Stomach (tissue), 9 donors: Measurements from ENCODE around the gene PDLIM5. TPM values are rescaled to one million over a fixed set of nuclear protein-coding genes. Genes with fewer than 3 reads are reported as not detected.

ENCODE experiments used
- DNase-seq, 2 donors: peaks; one replicate each; pipeline versions ENCODE4 v3.0.0 to v3.0.0-alpha.2; 2013 to 2019
- H3K27ac ChIP-seq, 5 donors: fragments of 200-600 bp in 4 of 5; sonication (generic) in 4 of 5; one replicate each; pipeline ENCODE4 v1.5.1; 2013 to 2019; ENCODE audit warnings: mild to moderate bottlenecking in 1 of 5, moderate library complexity in 1 of 5
- H3K27me3 ChIP-seq, 3 donors: fragments of 200-600 bp; sonication (generic); one replicate each; pipeline ENCODE4 v1.5.1; 2017 to 2019; ENCODE audit warnings: mixed run types in 1 of 3
- H3K36me3 ChIP-seq, 4 donors: fragments of 200-600 bp; sonication (generic); 1 replicate in 3 of 4; 2 replicates in 1 of 4; pipeline ENCODE4 v1.5.1; 2016 to 2019
- H3K4me1 ChIP-seq, 4 donors: fragments of 200-600 bp; sonication (generic); one replicate each; pipeline ENCODE4 v1.5.1; 2016 to 2019
- H3K4me3 ChIP-seq, 4 donors: fragments of 200-600 bp; sonication (generic) in 3 of 4; one replicate each; pipeline ENCODE4 v1.5.1; 2016 to 2019; ENCODE audit warnings: mild to moderate bottlenecking in 1 of 4
- H3K9me3 ChIP-seq, 4 donors: fragments of 200-600 bp; sonication (generic); one replicate each; pipeline ENCODE4 v1.5.1; 2016 to 2019
- CTCF ChIP-seq, 7 experiments: fragments of 450-650 bp in 4 of 7; fragments of 200-600 bp in 3 of 7; sonication (generic) in 3 of 7; IDR thresholded peaks; one replicate each; pipeline ENCODE4 v1.5.1; 2016 to 2019; ENCODE audit warnings: antibody characterized with exemption in 7 of 7, control low read depth in 2 of 7, mild to moderate bottlenecking in 1 of 7
- EP300 ChIP-seq: sonication (generic); formaldehyde crosslinking; IDR thresholded peaks from one replicate; pipeline ENCODE4 v1.6.1; 2017; ENCODE audit warnings: antibody characterized with exemption
- POLR2A ChIP-seq, 4 donors: fragments of 450-650 bp; IDR thresholded peaks; one replicate each; pipeline ENCODE4 v1.6.1; 2016; ENCODE audit warnings: antibody characterized with exemption in 4 of 4, control low read depth in 2 of 4, mild to moderate bottlenecking in 1 of 4, moderate library complexity in 1 of 4
- POLR2AphosphoS5 ChIP-seq, 3 donors: sonication (generic); formaldehyde crosslinking; IDR thresholded peaks; one replicate each; pipeline ENCODE4 v1.6.1; 2016; ENCODE audit warnings: antibody characterized with exemption in 3 of 3
- WGBS, 5 donors: extraction: QIAGEN DNeasy Blood & Tissue Kit in 3 of 5; methylation state at CpG; one replicate each; pipeline versions ENCODE4 v1.1.5 to v1.1.7; 2013 to 2018; 5-methylcytosine and 5-hydroxymethylcytosine counted together
- intact Hi-C: fragments of 100-400 bp; cut with DNase I; formaldehyde crosslinking; loops from one replicate; pipeline ENCODE4 v1.15.1; 2023; ENCODE audit warnings: low total_unique reads
- polyA plus RNA-seq, 3 donors: library from polyadenylated mRNA; stranded (reverse); fragments of 200-250 nt; gene quantifications; one replicate each; pipeline ENCODE4 v1.2.3, GENCODE V29; 2013
- total RNA-seq, 5 donors: library from RNA; depleted of rRNA; stranded (reverse); fragments of >200 nt; gene quantifications; one replicate each; pipeline versions ENCODE4 v1.1.0 to v1.2.3, GENCODE V29; 2014 to 2016
- donor health status: healthy with polysubstance abuse.
- donor health status: Bipolar disorder and iron deficiency.
- donor health status: healthy.

The PDLIM5 gene
- total and polyA plus RNA-seq, 8 donors, result 23.7 to 311 (median 40.3) TPM

DNA sequence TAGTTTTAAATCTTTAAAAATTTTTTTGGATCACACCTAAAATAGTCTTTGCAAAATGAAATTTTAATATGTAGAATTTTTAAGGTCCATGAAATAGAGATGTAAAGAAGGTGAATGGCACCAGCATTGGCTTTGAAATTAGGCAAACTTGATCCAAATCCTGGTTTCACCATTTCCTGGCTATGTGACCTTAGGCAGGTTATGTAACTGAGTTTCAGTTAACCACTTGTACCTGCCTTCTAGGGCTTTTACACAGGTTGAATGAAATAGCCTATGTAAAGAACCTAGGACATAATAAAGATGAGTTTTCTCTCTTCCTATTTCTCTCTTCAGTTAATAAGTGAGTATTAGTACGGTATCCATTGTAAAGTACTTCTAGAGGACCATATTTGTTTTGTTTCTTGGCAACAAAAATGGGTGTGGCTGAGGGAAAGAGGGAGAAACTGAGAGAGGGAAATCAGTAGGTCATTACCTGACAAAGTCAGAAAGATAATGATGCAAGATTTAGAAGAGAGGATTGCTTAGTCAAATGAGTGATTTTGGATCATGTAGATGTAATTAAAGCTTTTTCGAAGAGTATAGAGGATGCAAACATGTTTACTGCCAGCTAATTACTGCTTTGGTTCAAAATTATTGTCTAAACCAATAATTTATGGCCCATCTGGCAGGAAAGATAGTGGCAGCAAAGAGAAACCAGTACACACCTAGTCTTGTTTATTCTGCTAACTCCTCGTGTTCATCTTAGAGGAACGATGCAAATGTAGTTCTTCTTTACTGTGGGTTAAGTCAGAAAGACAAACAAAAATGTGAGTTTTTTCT lies 81.9 kb downstream of the PDLIM5 start:
- Histone ChIP-seq H3K9me3 (no peaks in the 10 kb centered on the region), H3K27me3 (no peaks in the 10 kb centered on the region), H3K27ac (peak overlapping the region in 1 of 5 donors; percentile 22), H3K4me3 (no peak overlapping the region), H3K4me1 (peaks cover 32 to 87% (median 61%) of the 10 kb centered on the region in 4 donors), H3K36me3 (no peaks in the 10 kb centered on the region)
- no peak for DNase-seq
- intact Hi-C loops, result no loop called here
- no peak for TF ChIP-seq POLR2AphosphoS5 (IDR thresholded peaks at IDR 0.05)
- TF ChIP-seq POLR2A (IDR thresholded peaks at IDR 0.05), result no peak
- TF ChIP-seq CTCF (IDR thresholded peaks at IDR 0.05), result no peak
- no peak for TF ChIP-seq EP300
- 62 to 77% (median 67%) methylated on average over 4 of the region's 4 CpGs for WGBS, 5 donors

DNA sequence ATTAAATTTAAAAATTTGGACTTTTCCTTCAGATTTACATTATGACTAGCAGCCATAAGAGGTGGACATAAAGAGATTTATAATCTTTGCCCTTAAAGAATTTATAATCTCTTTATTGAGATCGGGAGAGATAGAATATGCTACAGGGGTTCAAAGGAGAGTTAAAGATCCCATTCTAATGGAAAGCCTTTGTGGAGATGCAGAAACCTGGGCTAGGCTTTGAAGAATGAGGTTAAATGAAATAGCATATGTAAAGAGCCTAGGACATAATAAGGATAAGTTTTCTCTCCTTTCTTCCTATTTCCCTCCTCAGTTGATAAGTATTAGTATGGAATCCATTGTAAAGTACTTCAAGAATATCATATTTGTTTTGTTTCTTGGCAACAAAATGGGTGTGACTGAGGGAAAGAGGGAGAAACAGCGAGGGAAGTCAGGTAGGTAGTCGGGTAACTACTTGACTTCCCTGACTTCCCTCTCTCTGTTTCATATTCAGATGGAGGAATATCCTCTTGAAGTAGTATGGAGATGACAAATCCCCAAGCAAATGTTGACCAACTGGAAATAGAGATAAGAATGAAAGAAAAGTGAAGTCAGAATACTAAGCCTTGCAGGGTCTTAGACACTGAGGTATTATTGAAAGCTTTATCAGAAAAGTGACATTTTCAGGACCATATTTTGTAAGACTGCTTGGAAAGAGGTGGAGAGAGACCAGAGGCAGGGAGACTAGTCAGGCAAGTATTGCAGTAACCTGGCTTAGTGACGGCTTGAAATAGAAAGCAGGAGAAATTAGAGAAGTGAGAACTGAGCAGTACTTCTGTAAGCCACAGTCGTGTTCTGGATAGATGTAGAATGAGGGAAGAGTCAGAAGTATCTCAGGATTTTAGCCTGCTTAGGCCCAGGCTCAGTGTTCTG lies 82.9 kb downstream of the PDLIM5 start:
- H3K4me1 ChIP-seq, result peaks cover 22 to 78% (median 53%) of the 10 kb centered on the region in 4 donors
- H3K36me3 ChIP-seq, result no peaks in the 10 kb centered on the region
- intact Hi-C loops, result no loop called here
- no peaks in the 10 kb centered on the region for H3K27me3 ChIP-seq
- H3K27ac ChIP-seq, result peak overlapping the region; percentile 22 to 59 (median 42)
- no peaks in the 10 kb centered on the region for H3K9me3 ChIP-seq
- no peak for TF ChIP-seq POLR2A (IDR thresholded peaks at IDR 0.05)
- no peak for TF ChIP-seq CTCF (IDR thresholded peaks at IDR 0.05)
- TF ChIP-seq POLR2AphosphoS5 (IDR thresholded peaks at IDR 0.05), result peak in 1 of 3 donors; percentile 4
- WGBS, 5 donors, result 24 to 40% (median 32%) methylated on average over 5 of the region's 5 CpGs
- peak in 1 of 2 donors; percentile 50 for DNase-seq
- no peak overlapping the region for H3K4me3 ChIP-seq

DNA sequence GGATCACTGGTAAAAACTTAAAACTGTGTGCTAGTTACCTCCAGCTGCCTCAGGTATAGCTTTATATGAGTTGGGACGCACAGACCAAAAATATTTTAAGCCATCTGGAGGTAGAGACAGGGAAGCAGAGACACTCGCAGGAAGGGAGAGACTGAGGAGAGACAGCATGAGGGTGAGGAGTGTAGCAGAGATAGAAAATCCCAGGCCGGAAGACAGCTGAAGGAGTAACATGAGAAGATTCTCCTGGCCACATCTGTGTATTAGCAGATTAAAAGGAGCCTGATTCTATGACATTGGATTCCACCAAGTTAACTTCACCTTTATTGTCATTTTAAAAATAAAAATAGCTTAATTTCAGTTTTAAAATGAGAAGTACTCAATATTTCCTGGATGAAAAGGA lies 84.3 kb downstream of the PDLIM5 start:
- Histone ChIP-seq H3K9me3 (no peaks in the 10 kb centered on the region), H3K4me3 (no peak overlapping the region), H3K4me1 (peaks cover 22 to 66% (median 53%) of the 10 kb centered on the region in 4 donors), H3K27me3 (no peaks in the 10 kb centered on the region), H3K36me3 (no peaks in the 10 kb centered on the region), H3K27ac (no peak overlapping the region)
- DNase-seq, result no peak
- intact Hi-C loops, result no loop called here
- 82 to 93% (median 91%) methylated on average over 3 of the region's 3 CpGs for WGBS, 5 donors
- TF ChIP-seq CTCF (IDR thresholded peaks at IDR 0.05) (no peak), POLR2AphosphoS5 (IDR thresholded peaks at IDR 0.05) (no peak), EP300 (no peak), POLR2A (IDR thresholded peaks at IDR 0.05) (no peak)

- no peaks in the 10 kb centered on the region for H3K9me3 ChIP-seq
- DNase-seq, result no peak
- H3K4me1 ChIP-seq, result peaks cover 22 to 65% (median 50%) of the 10 kb centered on the region in 4 donors
- intact Hi-C loops, result no loop called here
- H3K4me3 ChIP-seq, result no peak overlapping the region
- no peaks in the 10 kb centered on the region for H3K36me3 ChIP-seq
- TF ChIP-seq POLR2AphosphoS5 (IDR thresholded peaks at IDR 0.05) (no peak), CTCF (IDR thresholded peaks at IDR 0.05) (no peak), EP300 (no peak)
- H3K27me3 ChIP-seq, result no peaks in the 10 kb centered on the region
- H3K27ac ChIP-seq, result no peak overlapping the region
- WGBS, 5 donors, result 56 to 76% (median 69%) methylated on average over 3 of the region's 3 CpGs
Measured at GRCh38 chr4:94536649-94537469, 85.1 kb downstream of the PDLIM5 start.
